Kidney epithelial cell (primary cell): ENCODE results near the gene EIF2B5. TPM values are rescaled to one million over a fixed set of nuclear protein-coding genes. Genes with fewer than 3 reads are reported as not detected.

Experiments used
- DNase-seq: peaks from one replicate; pipeline ENCODE4 v3.0.0-alpha.2; 2010; ENCODE audit warnings: low read depth
- H3K27me3 ChIP-seq: 2 replicates; pipeline ENCODE4 v1.6.0; 2011; ENCODE audit warnings: low read length; ENCODE audit not compliant: control insufficient read depth, insufficient read depth
- H3K36me3 ChIP-seq: 2 replicates; pipeline ENCODE4 v1.5.1; 2011; ENCODE audit warnings: low read length; ENCODE audit not compliant: control insufficient read depth, insufficient read depth
- H3K4me3 ChIP-seq: 2 replicates; pipeline ENCODE4 v1.5.1; 2011; ENCODE audit warnings: low read depth, mild to moderate bottlenecking, control low read depth, low read length
- CTCF ChIP-seq: IDR thresholded peaks from 2 replicates; pipeline ENCODE4 v1.5.1; 2011; ENCODE audit warnings: mild to moderate bottlenecking, moderate library complexity, low read length, control low read depth, inconsistent platforms; ENCODE audit not compliant: insufficient read depth, poor library complexity, severe bottlenecking
- total RNA-seq: library from RNA; depleted of rRNA; stranded (reverse); fragments of >200 nt; gene quantifications from 2 replicates; pipeline ENCODE4 v1.2.3, GENCODE V29; 2015

EIF2B5 gene
- total RNA-seq, 1 donor from 2014 or later, result 33.8 TPM

- no peak for DNase-seq
These were observed 45.0 kb downstream of the EIF2B5 start for GRCh38 chr3:184180165-184180564.

GRCh38 chr3:184181596-184181995, 46.4 kb downstream of the EIF2B5 start:
- no peak for TF ChIP-seq CTCF

More at GRCh38 chr3:184180165-184180564, 45.0 kb downstream of the EIF2B5 start:
- H3K36me3 ChIP-seq, result peaks cover 11% of the 10 kb centered on the region
- H3K27me3 ChIP-seq, result no peaks in the 10 kb centered on the region
- TF ChIP-seq CTCF, result no peak
- no peak overlapping the region for H3K4me3 ChIP-seq

GRCh38 chr3:184183679-184184078, 48.5 kb downstream of the EIF2B5 start:
- peaks cover 8% of the 10 kb centered on the region for H3K36me3 ChIP-seq
- DNase-seq, result no peak
- no peaks in the 10 kb centered on the region for H3K27me3 ChIP-seq
- H3K4me3 ChIP-seq, result no peak overlapping the region
- no peak for TF ChIP-seq CTCF

More at GRCh38 chr3:184181596-184181995, 46.4 kb downstream of the EIF2B5 start:
- H3K36me3 ChIP-seq, result peaks cover 11% of the 10 kb centered on the region
- H3K4me3 ChIP-seq, result no peak overlapping the region
- no peaks in the 10 kb centered on the region for H3K27me3 ChIP-seq
- no peak for DNase-seq

GRCh38 chr3:184184546-184185230, 49.5 kb downstream of the EIF2B5 start:
- peaks cover 10% of the 10 kb centered on the region for H3K36me3 ChIP-seq
- DNase-seq, result no peak
- H3K4me3 ChIP-seq, result no peak overlapping the region
- H3K27me3 ChIP-seq, result no peaks in the 10 kb centered on the region
- no peak for TF ChIP-seq CTCF

- peak; percentile 95 for DNase-seq
- no peak for TF ChIP-seq CTCF
- H3K36me3 ChIP-seq, result peaks cover 10% of the 10 kb centered on the region
- H3K27me3 ChIP-seq, result no peaks in the 10 kb centered on the region
- H3K4me3 ChIP-seq, result peak overlapping the region; percentile 72
These were observed 50.5 kb downstream of the EIF2B5 start for GRCh38 chr3:184185461-184186183.
